ENCODE measurements around the gene PRKAR2A.
A peak's percentile ranks its signal among the peaks of the same experiment; 100 is the strongest.

PRKAR2A gene

DNA sequence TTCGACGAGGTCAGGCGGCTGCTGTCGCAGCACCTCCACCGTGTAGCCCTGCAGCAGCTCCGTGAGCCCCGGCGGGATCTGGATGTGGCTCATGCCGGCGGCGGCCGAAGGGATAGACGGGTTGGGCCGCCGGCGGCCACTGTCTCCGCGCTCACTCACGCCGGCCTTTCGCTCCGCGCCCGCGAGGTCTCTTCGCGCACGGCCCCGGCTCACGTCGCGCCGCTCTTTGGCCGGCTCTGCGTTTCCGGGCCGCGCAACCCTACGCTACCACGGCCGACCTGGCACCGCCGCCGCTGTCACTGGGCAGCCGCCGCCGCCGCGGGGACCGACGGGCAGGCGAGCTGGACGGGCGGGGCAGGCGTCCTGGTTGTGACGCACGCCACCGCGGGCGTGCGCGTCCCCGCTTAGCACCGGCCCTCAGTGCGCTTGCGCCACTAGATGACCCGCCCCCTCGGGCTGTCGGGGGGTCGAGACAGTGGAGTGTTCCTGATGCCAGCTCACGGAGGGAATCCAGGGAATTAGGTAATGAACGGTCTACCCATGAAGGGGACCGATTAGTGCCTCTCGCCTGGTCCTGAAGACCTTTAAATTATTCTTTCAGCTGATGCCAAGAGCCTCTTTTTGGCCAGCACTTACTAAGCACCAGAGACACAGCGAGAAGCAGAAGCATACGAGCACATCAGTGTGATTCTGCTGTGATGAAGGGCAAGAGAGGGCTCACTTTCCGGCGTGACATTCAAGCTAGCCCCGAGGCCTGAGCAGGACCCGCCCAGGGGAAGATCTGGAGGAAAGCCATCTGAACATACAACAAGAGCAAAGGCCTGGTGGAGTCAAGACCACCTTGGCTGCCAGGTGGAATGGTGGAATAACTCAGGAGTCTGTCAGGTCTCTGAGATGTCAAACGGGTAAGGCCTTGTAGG is at the start of gene PRKAR2A:
PRKAR2A (minus strand) TSS at position 371 of the 920 bp plus-strand sequence; CDS start at position 93, 278 bp downstream.
- TF ChIP-seq CTCF (IDR thresholded peaks at IDR 0.05; ENCODE audit: control insufficient read depth, insufficient read depth, low read depth, low read length, missing control alignments) = no peak
- H3K4me3 ChIP-seq (ENCODE audit: control insufficient read depth, low read depth, low read length) = peak within 1 kb of the TSS; percentile 83
- peak; percentile 39 for DNase-seq (ENCODE audit: low read depth)

GRCh38 chr3:48896936-48897335 is 49.3 kb upstream of the PRKAR2A start:
- DNase-seq (ENCODE audit: low read depth) = no peak
- no peak for TF ChIP-seq CTCF (IDR thresholded peaks at IDR 0.05; ENCODE audit: control insufficient read depth, insufficient read depth, low read depth, low read length, missing control alignments)
- no peak overlapping the region for H3K4me3 ChIP-seq (ENCODE audit: control insufficient read depth, low read depth, low read length)

GRCh38 chr3:48894516-48894915 is 46.8 kb upstream of the PRKAR2A start:
- DNase-seq (ENCODE audit: low read depth) = no peak
- no peak for TF ChIP-seq CTCF (IDR thresholded peaks at IDR 0.05; ENCODE audit: control insufficient read depth, insufficient read depth, low read depth, low read length, missing control alignments)
- no peak overlapping the region for H3K4me3 ChIP-seq (ENCODE audit: control insufficient read depth, low read depth, low read length)

DNA sequence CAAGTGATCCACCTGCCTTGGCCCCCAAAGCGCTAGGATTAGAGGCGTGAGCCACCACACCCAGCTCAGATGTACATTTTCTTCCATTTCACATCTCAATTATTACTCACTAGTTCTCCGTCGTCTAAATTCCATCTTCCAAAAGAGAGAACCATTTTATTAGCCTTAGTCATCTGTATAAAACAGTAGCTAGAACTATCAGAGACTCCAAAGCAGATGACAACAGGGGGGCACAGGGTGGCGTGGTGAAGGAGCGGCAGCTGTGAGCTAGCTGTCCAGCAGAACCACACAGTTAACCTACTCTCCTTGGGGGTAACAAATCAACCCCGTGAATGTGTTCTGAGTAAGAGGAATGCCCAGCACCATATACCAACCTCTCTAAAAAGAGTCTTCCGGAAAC is 43.9 kb upstream of the PRKAR2A start:
- no peak for TF ChIP-seq CTCF (IDR thresholded peaks at IDR 0.05; ENCODE audit: control insufficient read depth, insufficient read depth, low read depth, low read length, missing control alignments)
- no peak for DNase-seq (ENCODE audit: low read depth)
- H3K4me3 ChIP-seq (ENCODE audit: control insufficient read depth, low read depth, low read length) = no peak overlapping the region

GRCh38 chr3:48885753-48886152 is 38.1 kb upstream of the PRKAR2A start:
- H3K4me3 ChIP-seq (ENCODE audit: control insufficient read depth, low read depth, low read length) = no peak overlapping the region
- no peak for TF ChIP-seq CTCF (IDR thresholded peaks at IDR 0.05; ENCODE audit: control insufficient read depth, insufficient read depth, low read depth, low read length, missing control alignments)
- no peak for DNase-seq (ENCODE audit: low read depth)

- DNase-seq (ENCODE audit: low read depth) = no peak
- H3K4me3 ChIP-seq (ENCODE audit: control insufficient read depth, low read depth, low read length) = no peak overlapping the region
- TF ChIP-seq CTCF (IDR thresholded peaks at IDR 0.05; ENCODE audit: control insufficient read depth, insufficient read depth, low read depth, low read length, missing control alignments) = no peak
Measured at GRCh38 chr3:48881652-48882114, 34.0 kb upstream of the PRKAR2A start.
